GM12878 (cell line): ENCODE results near the gene NFE2L2. TPM values are rescaled to one million over a fixed set of nuclear protein-coding genes. Genes with fewer than 3 reads are reported as not detected.

ENCODE experiments used
- ATAC-seq: fragments of 200-7000 bp; cut with Tn5 transposase; 3 replicates; pipeline ENCODE4 v1.9.1; 2020; ENCODE audit warnings: mild to moderate bottlenecking, moderate library complexity
- BruUV-seq: library from RNA; stranded (reverse); fragments of 400-500 nt; replicated peaks from 2 replicates; lab custom pipeline; 2021; lab: Mats Ljungman, UMichigan
- CTCF ChIA-PET: fragments of 300-600 bp; sonication (Branson Sonifier 250); formaldehyde crosslinking; extraction: SDS; loops from one replicate; lab custom pipeline; 2021; ENCODE audit warnings: inconsistent platforms; lab: Yijun Ruan, JAX
- POLR2A ChIA-PET: fragments of 350-600 bp; formaldehyde crosslinking; extraction: SDS; loops from one replicate; lab custom pipeline; 2021; ENCODE audit warnings: inconsistent platforms; lab: Charles Lee
- RAD21 ChIA-PET: fragments of 300-600 bp; sonication (Branson Sonifier 250); formaldehyde crosslinking; loops from one replicate; lab custom pipeline; 2023; ENCODE audit warnings: antibody characterized with exemption; ENCODE audit not compliant: unreplicated experiment; lab: Charles Lee
- SMC1A ChIA-PET: fragments of 300-600 bp; sonication (Branson Sonifier 250); formaldehyde crosslinking; loops from one replicate; lab custom pipeline; 2023; ENCODE audit not compliant: unreplicated experiment, uncharacterized antibody; lab: Charles Lee
- DNase-seq: peaks from one replicate; pipeline ENCODE4 v3.0.0-alpha.2; 2011; ENCODE audit warnings: low read depth, low spot score
- FAIRE-seq: peaks from 3 replicates; lab custom pipeline; 2011; peaks lifted over from hg19 to GRCh38; lab: Jason Lieb, UNC
- H2AFZ ChIP-seq: 2 replicates; pipeline ENCODE4 v1.6.0; 2011; ENCODE audit warnings: low read depth, low read length, control low read depth; ENCODE audit not compliant: control insufficient read depth
- H3K27ac ChIP-seq: 2 replicates; pipeline ENCODE4 v1.5.1; 2011; ENCODE audit warnings: control low read depth; ENCODE audit not compliant: control insufficient read depth, insufficient read depth
- H3K27me3 ChIP-seq, 2 experiments: replicated peaks in 1 of 2; 2 replicates each; pipeline versions ENCODE4 v1.6.0 to v1.6.1; 2011; ENCODE audit warnings: low read length in 1 of 2; ENCODE audit not compliant: control insufficient read depth in 2 of 2, insufficient read depth in 2 of 2
- H3K36me3 ChIP-seq, 2 experiments: 2 replicates each; pipeline ENCODE4 v1.5.1; 2011; ENCODE audit warnings: low read length in 1 of 2; ENCODE audit not compliant: control insufficient read depth in 2 of 2, insufficient read depth in 2 of 2
- H3K4me1 ChIP-seq: 2 replicates; pipeline ENCODE4 v1.6.1; 2011; ENCODE audit warnings: mild to moderate bottlenecking, low read length, moderate library complexity, mixed read lengths; ENCODE audit not compliant: control insufficient read depth, insufficient read depth
- H3K4me2 ChIP-seq: 2 replicates; pipeline ENCODE4 v1.6.0; 2011; ENCODE audit warnings: control low read depth; ENCODE audit not compliant: control insufficient read depth, insufficient read depth
- H3K4me3 ChIP-seq: fragments of 200-600 bp; sonication (generic); 2 replicates; pipeline ENCODE4 v1.5.1; 2016
- H3K79me2 ChIP-seq: 2 replicates; pipeline ENCODE4 v1.6.0; 2011; ENCODE audit warnings: low read length; ENCODE audit not compliant: control insufficient read depth, insufficient read depth
- H3K9ac ChIP-seq: 2 replicates; pipeline ENCODE4 v1.8.0; 2011; ENCODE audit warnings: low read length, control low read depth, mixed read lengths; ENCODE audit not compliant: control insufficient read depth, insufficient read depth
- H3K9me3 ChIP-seq: replicated peaks from 3 replicates; pipeline ENCODE4 v1.5.1; 2011; ENCODE audit warnings: mild to moderate bottlenecking, low read length; ENCODE audit not compliant: control insufficient read depth, insufficient read depth
- H4K20me1 ChIP-seq: 2 replicates; pipeline ENCODE4 v1.6.0; 2011; ENCODE audit not compliant: control insufficient read depth, insufficient read depth
- ATF7 ChIP-seq: fragments of 450-650 bp; IDR thresholded peaks from 2 replicates; pipeline ENCODE4 v1.6.1; 2016; ENCODE audit warnings: low read depth, mild to moderate bottlenecking
- CBX3 ChIP-seq: fragments of 200-600 bp; sonication (generic); IDR thresholded peaks from 2 replicates; pipeline ENCODE4 v1.6.1; 2016; ENCODE audit warnings: low read depth, borderline replicate concordance
- CREB1 ChIP-seq: IDR thresholded peaks from 2 replicates; pipeline ENCODE4 v1.6.1; 2012; ENCODE audit warnings: low read depth, mild to moderate bottlenecking, inconsistent platforms
- GATAD2B ChIP-seq: fragments of 450-650 bp; conservative IDR thresholded peaks from 2 replicates; pipeline ENCODE4 v1.6.1; 2017; ENCODE audit warnings: low read depth, mild to moderate bottlenecking, moderate library complexity
- JUNB ChIP-seq: IDR thresholded peaks from 2 replicates; pipeline ENCODE4 v1.6.1; 2016; ENCODE audit warnings: antibody characterized with exemption, mild to moderate bottlenecking
- JUND ChIP-seq: IDR thresholded peaks from 2 replicates; pipeline ENCODE4 v1.6.1; 2012; ENCODE audit warnings: low read depth, mild to moderate bottlenecking, low read length, improper control_type of control experiment, moderate library complexity
- MEF2B ChIP-seq: fragments of 450-650 bp; IDR thresholded peaks from 2 replicates; pipeline ENCODE4 v1.6.1; 2018; ENCODE audit warnings: mild to moderate bottlenecking, moderate library complexity; ENCODE audit not compliant: partially characterized antibody, poor library complexity, severe bottlenecking
- MXI1 ChIP-seq: fragments of 150-350 bp; IDR thresholded peaks from 2 replicates; pipeline ENCODE4 v1.6.1; 2011; ENCODE audit warnings: low read depth, mild to moderate bottlenecking, inconsistent platforms, low read length, improper control_type of control experiment
- NFYA ChIP-seq: IDR thresholded peaks from 2 replicates; pipeline ENCODE4 v1.6.1; 2011; ENCODE audit warnings: low read depth, mild to moderate bottlenecking, low read length, improper control_type of control experiment, borderline replicate concordance
- NR2F1 ChIP-seq: fragments of 450-650 bp; conservative IDR thresholded peaks from 2 replicates; pipeline ENCODE4 v1.6.1; 2017; ENCODE audit warnings: mild to moderate bottlenecking
- POLR2AphosphoS2 ChIP-seq: IDR thresholded peaks from 2 replicates; pipeline ENCODE4 v1.6.1; 2011; ENCODE audit warnings: low read depth, mild to moderate bottlenecking, low read length, improper control_type of control experiment, moderate library complexity
- YY1 ChIP-seq: IDR thresholded peaks from 2 replicates; pipeline ENCODE4 v1.6.1; 2011; ENCODE audit warnings: low read depth, mild to moderate bottlenecking, low read length
- ZBED1 ChIP-seq: IDR thresholded peaks from 2 replicates; pipeline ENCODE4 v1.6.1; 2016; ENCODE audit warnings: borderline replicate concordance
- ZNF24 ChIP-seq: fragments of 450-650 bp; IDR thresholded peaks from 2 replicates; pipeline ENCODE4 v1.6.1; 2017; ENCODE audit warnings: antibody characterized with exemption, mild to moderate bottlenecking
- ZSCAN29 ChIP-seq: fragments of 450-650 bp; IDR thresholded peaks from 2 replicates; pipeline ENCODE4 v1.6.1; 2017; ENCODE audit warnings: mild to moderate bottlenecking, moderate library complexity
- WGBS: methylation state at CpG from one replicate; pipeline ENCODE4 v1.1.6; 2016; ENCODE audit warnings: low lambda C conversion rate; ENCODE audit not compliant: insufficient replicate concordance, insufficient coverage; ENCODE audit errors: missing lambda C conversion rate; 5-methylcytosine and 5-hydroxymethylcytosine counted together
- in situ Hi-C: fragments of 300-500 bp; cut with MboI; formaldehyde crosslinking; loops from 9 replicates; pipeline ENCODE4 v1.14.3; 2018; ENCODE audit warnings: mixed read lengths
- intact Hi-C: fragments of 100-400 bp; cut with micrococcal nuclease; formaldehyde crosslinking; loops from one replicate; pipeline ENCODE4 v1.14.2; 2022; ENCODE audit not compliant: unreplicated experiment
- polyA plus RNA-seq, 11 experiments: library from polyadenylated mRNA; depleted of rRNA in 4 of 11; unstranded in 6 of 11; stranded (reverse) in 5 of 11; fragments of >200 nt; fragmentation: Nextera tagmentation in 4 of 11; fragmentation: Illumina TruSeq in 1 of 11; extraction: Ambion mirVana in 4 of 11; extraction: Trizol in 1 of 11; gene quantifications; 1 replicate in 1 of 11; 2 replicates in 10 of 11; pipeline versions ENCODE4 v1.2.1 to v1.2.3, GENCODE V29; 2011 to 2016; ENCODE audit warnings: inconsistent platforms in 2 of 11, missing spikeins in 2 of 11, low read depth in 1 of 11
- total RNA-seq, 4 experiments: library from RNA; depleted of rRNA in 3 of 4; stranded (reverse); fragments of >200 nt in 3 of 4; fragmentation: Illumina TruSeq in 1 of 4; extraction: Trizol in 1 of 4; gene quantifications; 2 replicates each; pipeline versions ENCODE4 v1.2.1 to v1.2.3, GENCODE V29; 2013 to 2021
- TF ChIP-seq, protein P1 (sequence below): fragments of 450-650 bp; IDR thresholded peaks from 2 replicates; pipeline ENCODE4 v1.6.1; 2017; ENCODE audit warnings: mild to moderate bottlenecking, moderate library complexity
- TF ChIP-seq, protein P2 (sequence below): IDR thresholded peaks from 2 replicates; pipeline ENCODE4 v1.6.1; 2012; ENCODE audit warnings: low read depth, low read length, improper control_type of control experiment
- TF ChIP-seq, protein P3 (sequence below): fragments of 450-650 bp; IDR thresholded peaks from 2 replicates; pipeline ENCODE4 v1.6.1; 2016; ENCODE audit warnings: mild to moderate bottlenecking

The NFE2L2 gene
- total and polyA plus RNA-seq, 10 of the 15 experiments (the other 5 are each of a cell fraction or from before 2014, with no cell fraction given): 18.4 to 69.8 (median 37.1) TPM

DNA sequence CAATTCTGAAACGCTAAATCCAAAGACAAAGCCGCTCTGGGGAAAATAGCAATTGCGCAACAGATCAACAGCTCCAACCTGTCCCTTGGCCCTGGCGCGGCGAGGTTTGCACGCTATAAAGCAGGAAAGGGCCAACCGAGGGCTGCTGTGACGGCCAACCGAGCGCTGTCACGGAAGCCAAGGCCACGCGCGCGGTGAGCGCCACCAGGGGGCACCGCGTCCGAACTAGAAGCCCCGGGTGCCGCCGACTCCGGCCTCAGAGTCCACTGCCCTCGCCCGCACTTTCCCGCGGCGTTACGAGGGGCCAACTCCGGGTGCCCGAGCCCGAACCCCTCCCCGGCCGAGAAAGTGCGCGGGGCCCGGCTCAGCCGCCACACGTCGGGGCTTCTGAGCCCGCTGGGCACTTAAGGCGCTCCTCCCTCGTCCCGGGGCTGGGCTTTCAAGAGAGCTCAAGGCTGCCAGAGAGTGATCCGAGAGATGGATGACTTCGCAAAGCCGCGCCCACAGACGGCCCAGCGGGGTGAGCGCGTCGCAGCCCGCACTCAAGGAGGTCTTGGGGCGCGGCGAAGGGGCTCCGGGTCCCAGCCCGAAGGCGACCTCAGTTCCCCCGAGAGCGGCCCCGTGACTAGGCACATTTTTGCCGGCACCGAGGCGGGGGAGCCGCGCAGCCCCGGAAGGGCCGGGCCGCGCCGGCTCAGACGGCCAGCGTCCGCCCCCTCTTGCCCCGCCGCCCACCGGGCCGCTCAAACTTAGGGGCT is 897 bp downstream of the NFE2L2 start:
- Histone ChIP-seq H3K4me3 (peak overlapping the region; percentile 72), H3K36me3 (peaks cover 0 to 3% of the 10 kb centered on the region in 2 experiments; a peak in 1 of 4 replicates), H3K79me2 (peaks cover 55% of the 10 kb centered on the region), H3K9ac (peak overlapping the region; percentile 99), H4K20me1 (no peaks in the 10 kb centered on the region), H3K4me2 (peak overlapping the region; percentile 28; the same call in 1 of the 2 replicates), H3K4me1 (peaks cover 12% of the 10 kb centered on the region), H3K27me3 (no peaks in the 10 kb centered on the region), H3K27ac (peak overlapping the region; percentile 99), H3K9me3 (peaks cover 3% of the 10 kb centered on the region; the same call in 2 of the 3 replicates), H2AFZ (peak overlapping the region; percentile 66)
- RAD21 ChIA-PET: interaction anchor here (0.8 to 6.2 kb wide), 25 partner anchors 9 to 372 kb away, joined by 3 to 166 read pairs (median 5); partner anchors contain the start of genes AGPS and HNRNPA3
- SMC1A ChIA-PET: interaction anchor here (0.6 to 8.5 kb wide), 24 partner anchors 9 to 770 kb away, joined by 3 to 140 read pairs (median 5); partner anchors contain the start of gene HNRNPA3
- intact Hi-C loops: loop anchor here (1.0 to 10.0 kb wide), 7 partner anchors 17 to 131 kb away; partner anchors contain the start of gene AGPS
- peak; percentile 71 for DNase-seq
- peak; percentile 74 for ATAC-seq
- in situ Hi-C loops: no loop called here
- TSS peak; percentile 56 for BruUV-seq
- 2% methylated on average over 78 of the region's 81 CpGs for WGBS
- CTCF ChIA-PET: interaction anchor here (0.6 to 14.2 kb wide), 25 partner anchors 9 to 153 kb away, joined by 3 to 213 read pairs (median 7); partner anchors contain the start of gene HNRNPA3
- POLR2A ChIA-PET: interaction anchor here (0.5 to 6.7 kb wide), 18 partner anchors 9 to 99 kb away, joined by 3 to 76 read pairs (median 9); partner anchors contain the start of gene HNRNPA3
- FAIRE-seq: peak; percentile 84
- TF ChIP-seq GATAD2B (peak; percentile 97), YY1 (peak; percentile 80), NR2F1 (peak; percentile 83), ZSCAN29 (no peak; the same call in 1 of the 2 replicates), MXI1 (peak; percentile 96), ATF7 (peak; percentile 62; the same call in 1 of the 2 replicates), CBX3 (no peak), NFYA (no peak), ZNF24 (peak; percentile 90), MEF2B (peak; percentile 27), ZBED1 (no peak; the same call in 1 of the 2 replicates), JUNB (peak; percentile 36; the same call in 1 of the 2 replicates), CREB1 (peak; percentile 77), JUND (0 out of 2 replicates have a peak, but pooled peaks have one; percentile 22), POLR2AphosphoS2 (peak; percentile 75; the same call in 1 of the 2 replicates)
- TF ChIP-seq, protein P1, sequence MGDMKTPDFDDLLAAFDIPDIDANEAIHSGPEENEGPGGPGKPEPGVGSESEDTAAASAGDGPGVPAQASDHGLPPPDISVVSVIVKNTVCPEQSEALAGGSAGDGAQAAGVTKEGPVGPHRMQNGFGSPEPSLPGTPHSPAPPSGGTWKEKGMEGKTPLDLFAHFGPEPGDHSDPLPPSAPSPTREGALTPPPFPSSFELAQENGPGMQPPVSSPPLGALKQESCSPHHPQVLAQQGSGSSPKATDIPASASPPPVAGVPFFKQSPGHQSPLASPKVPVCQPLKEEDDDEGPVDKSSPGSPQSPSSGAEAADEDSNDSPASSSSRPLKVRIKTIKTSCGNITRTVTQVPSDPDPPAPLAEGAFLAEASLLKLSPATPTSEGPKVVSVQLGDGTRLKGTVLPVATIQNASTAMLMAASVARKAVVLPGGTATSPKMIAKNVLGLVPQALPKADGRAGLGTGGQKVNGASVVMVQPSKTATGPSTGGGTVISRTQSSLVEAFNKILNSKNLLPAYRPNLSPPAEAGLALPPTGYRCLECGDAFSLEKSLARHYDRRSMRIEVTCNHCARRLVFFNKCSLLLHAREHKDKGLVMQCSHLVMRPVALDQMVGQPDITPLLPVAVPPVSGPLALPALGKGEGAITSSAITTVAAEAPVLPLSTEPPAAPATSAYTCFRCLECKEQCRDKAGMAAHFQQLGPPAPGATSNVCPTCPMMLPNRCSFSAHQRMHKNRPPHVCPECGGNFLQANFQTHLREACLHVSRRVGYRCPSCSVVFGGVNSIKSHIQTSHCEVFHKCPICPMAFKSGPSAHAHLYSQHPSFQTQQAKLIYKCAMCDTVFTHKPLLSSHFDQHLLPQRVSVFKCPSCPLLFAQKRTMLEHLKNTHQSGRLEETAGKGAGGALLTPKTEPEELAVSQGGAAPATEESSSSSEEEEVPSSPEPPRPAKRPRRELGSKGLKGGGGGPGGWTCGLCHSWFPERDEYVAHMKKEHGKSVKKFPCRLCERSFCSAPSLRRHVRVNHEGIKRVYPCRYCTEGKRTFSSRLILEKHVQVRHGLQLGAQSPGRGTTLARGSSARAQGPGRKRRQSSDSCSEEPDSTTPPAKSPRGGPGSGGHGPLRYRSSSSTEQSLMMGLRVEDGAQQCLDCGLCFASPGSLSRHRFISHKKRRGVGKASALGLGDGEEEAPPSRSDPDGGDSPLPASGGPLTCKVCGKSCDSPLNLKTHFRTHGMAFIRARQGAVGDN: peak; percentile 73; the same call in 1 of the 2 replicates
- TF ChIP-seq, protein P2, sequence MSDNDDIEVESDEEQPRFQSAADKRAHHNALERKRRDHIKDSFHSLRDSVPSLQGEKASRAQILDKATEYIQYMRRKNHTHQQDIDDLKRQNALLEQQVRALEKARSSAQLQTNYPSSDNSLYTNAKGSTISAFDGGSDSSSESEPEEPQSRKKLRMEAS: peak; percentile 90
- TF ChIP-seq, protein P3, sequence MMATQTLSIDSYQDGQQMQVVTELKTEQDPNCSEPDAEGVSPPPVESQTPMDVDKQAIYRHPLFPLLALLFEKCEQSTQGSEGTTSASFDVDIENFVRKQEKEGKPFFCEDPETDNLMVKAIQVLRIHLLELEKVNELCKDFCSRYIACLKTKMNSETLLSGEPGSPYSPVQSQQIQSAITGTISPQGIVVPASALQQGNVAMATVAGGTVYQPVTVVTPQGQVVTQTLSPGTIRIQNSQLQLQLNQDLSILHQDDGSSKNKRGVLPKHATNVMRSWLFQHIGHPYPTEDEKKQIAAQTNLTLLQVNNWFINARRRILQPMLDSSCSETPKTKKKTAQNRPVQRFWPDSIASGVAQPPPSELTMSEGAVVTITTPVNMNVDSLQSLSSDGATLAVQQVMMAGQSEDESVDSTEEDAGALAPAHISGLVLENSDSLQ: peak; percentile 64
